Measurements from ENCODE around the gene ROR1.
A peak's percentile ranks its signal among the peaks of the same experiment; 100 is the strongest.

Gene ROR1

DNA sequence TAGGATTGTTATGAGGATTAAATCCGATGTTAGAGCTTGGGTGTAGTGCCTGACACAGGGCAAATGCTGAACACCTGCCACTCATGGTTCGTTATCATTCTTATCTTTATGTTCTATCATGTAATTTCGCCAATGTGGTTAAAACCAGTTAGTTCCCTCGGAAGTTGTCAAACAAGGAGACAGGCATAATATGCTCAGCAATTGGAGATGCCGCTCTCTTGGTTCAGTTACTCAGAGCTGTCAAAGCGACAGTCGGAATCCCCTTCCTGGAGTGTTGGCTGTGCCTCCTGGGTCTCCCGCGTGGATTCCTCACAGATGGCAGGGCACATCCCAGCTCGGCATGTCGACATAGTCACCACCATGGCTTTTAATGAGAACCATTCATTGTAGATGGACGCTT, 192.2 kb downstream of the ROR1 start:
- no peak for ATAC-seq
- TF ChIP-seq POU6F1 (CRISPR knock-in tag; IDR thresholded peaks at IDR 0.05; ENCODE audit: borderline replicate concordance, low read depth) (no peak), ZFP3 (CRISPR knock-in tag; IDR thresholded peaks at IDR 0.05) (no peak)

- TF ChIP-seq PATZ1 (CRISPR knock-in tag; IDR thresholded peaks at IDR 0.05; ENCODE audit: borderline replicate concordance) (no peak), ESRRG (CRISPR knock-in tag; IDR thresholded peaks at IDR 0.05) (no peak), ZNF565 (CRISPR knock-in tag; conservative IDR thresholded peaks at IDR 0.05; ENCODE audit: low read depth) (no peak), ISL1 (CRISPR knock-in tag; IDR thresholded peaks at IDR 0.05) (peak; percentile 70)
- peak; percentile 72 for ATAC-seq
Measured at GRCh38 chr1:63967901-63968300, 194.1 kb downstream of the ROR1 start.

DNA sequence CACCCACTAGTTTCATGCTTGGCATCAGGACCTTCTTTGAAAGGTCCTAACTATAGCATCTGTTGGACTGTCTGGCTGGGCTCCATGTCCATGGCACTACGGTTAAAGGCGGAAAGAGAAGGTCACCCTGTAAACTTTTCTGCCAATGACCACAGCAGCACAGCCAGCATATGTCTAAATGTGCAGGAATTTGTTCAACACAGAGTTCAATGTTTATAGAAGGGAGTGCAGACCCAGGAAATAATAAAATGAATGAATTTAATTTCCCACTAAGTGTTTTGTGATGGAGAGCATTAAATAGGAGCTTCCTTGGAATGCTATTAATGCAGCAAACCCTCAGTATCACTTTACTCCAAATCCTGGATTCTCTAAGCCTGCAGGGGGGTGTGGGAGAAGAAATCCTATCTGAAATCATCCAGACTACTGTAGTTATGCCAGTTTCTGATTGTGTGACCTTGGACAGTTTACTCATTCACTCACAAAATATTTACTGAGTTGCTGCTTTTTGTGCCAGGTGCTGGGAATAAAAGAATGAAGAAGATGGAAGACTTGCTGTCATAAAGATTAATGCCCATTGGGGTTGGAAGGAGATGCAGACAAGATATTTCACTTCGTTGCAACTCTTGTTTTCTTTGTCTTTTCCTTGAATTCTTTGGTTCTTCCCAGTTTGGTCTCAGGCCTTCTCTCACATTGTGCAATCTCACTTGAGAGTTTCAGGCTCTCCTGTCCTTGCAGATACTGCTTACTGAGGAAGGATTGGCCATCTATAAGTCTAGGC, 195.0 kb downstream of the ROR1 start:
- peak; percentile 80 for ATAC-seq
- TF ChIP-seq ZFP30 (CRISPR knock-in tag; IDR thresholded peaks at IDR 0.05): no peak
- peak; percentile 94 for TF ChIP-seq ISL1 (CRISPR knock-in tag; IDR thresholded peaks at IDR 0.05)
- TF ChIP-seq PATZ1 (CRISPR knock-in tag; IDR thresholded peaks at IDR 0.05; ENCODE audit: borderline replicate concordance): 0 out of 2 replicates have a peak, but pooled peaks have one; percentile 26
- TF ChIP-seq, protein P1, sequence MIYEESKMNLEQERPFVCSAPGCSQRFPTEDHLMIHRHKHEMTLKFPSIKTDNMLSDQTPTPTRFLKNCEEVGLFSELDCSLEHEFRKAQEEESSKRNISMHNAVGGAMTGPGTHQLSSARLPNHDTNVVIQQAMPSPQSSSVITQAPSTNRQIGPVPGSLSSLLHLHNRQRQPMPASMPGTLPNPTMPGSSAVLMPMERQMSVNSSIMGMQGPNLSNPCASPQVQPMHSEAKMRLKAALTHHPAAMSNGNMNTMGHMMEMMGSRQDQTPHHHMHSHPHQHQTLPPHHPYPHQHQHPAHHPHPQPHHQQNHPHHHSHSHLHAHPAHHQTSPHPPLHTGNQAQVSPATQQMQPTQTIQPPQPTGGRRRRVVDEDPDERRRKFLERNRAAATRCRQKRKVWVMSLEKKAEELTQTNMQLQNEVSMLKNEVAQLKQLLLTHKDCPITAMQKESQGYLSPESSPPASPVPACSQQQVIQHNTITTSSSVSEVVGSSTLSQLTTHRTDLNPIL (CRISPR knock-in tag; IDR thresholded peaks at IDR 0.05; ENCODE audit: low read depth): no peak
- TF ChIP-seq ZC3H10 (CRISPR knock-in tag; IDR thresholded peaks at IDR 0.05): 0 out of 2 replicates have a peak, but pooled peaks have one; percentile 8

DNA sequence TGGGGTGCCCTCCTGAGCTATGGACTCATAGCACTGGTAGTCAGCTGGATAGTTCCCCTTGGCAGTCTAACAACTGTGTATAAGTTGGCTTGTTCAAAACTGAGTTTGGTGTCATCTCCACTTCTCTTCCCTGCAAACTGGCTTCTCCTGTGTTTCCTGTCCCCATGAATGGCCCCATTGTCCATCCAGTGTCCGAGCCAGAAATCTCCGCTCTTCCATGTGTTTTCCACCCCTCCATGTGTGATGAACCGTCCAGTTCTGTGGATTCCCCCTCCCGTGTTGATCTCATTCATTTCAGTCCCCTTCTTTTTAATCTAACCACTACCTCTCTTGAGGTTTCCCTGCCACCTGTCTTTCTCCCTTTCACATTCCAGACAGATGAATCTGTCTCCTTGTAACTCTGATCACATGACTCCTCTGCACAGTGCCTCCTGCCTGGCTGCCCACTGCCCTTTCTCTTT, 195.7 kb downstream of the ROR1 start:
- ATAC-seq: peak; percentile 11
- TF ChIP-seq GLIS3 (CRISPR knock-in tag; IDR thresholded peaks at IDR 0.05) (no peak), TSHZ2 (CRISPR knock-in tag; IDR thresholded peaks at IDR 0.05) (no peak), CSDC2 (CRISPR knock-in tag; IDR thresholded peaks at IDR 0.05) (no peak), POU6F1 (CRISPR knock-in tag; IDR thresholded peaks at IDR 0.05; ENCODE audit: borderline replicate concordance, low read depth) (no peak), PATZ1 (CRISPR knock-in tag; IDR thresholded peaks at IDR 0.05; ENCODE audit: borderline replicate concordance) (peak; percentile 65; the same call in 1 of the 2 replicates)
- TF ChIP-seq, protein P2, sequence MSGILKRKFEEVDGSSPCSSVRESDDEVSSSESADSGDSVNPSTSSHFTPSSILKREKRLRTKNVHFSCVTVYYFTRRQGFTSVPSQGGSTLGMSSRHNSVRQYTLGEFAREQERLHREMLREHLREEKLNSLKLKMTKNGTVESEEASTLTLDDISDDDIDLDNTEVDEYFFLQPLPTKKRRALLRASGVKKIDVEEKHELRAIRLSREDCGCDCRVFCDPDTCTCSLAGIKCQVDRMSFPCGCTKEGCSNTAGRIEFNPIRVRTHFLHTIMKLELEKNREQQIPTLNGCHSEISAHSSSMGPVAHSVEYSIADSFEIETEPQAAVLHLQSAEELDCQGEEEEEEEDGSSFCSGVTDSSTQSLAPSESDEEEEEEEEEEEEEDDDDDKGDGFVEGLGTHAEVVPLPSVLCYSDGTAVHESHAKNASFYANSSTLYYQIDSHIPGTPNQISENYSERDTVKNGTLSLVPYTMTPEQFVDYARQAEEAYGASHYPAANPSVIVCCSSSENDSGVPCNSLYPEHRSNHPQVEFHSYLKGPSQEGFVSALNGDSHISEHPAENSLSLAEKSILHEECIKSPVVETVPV (CRISPR knock-in tag; IDR thresholded peaks at IDR 0.05): no peak

Measured in SK-N-SH treated with all-trans-retinoic acid at 6 μM for 48 hours (cell line).